Measurements from ENCODE around the gene GRM8.

The GRM8 gene

DNA sequence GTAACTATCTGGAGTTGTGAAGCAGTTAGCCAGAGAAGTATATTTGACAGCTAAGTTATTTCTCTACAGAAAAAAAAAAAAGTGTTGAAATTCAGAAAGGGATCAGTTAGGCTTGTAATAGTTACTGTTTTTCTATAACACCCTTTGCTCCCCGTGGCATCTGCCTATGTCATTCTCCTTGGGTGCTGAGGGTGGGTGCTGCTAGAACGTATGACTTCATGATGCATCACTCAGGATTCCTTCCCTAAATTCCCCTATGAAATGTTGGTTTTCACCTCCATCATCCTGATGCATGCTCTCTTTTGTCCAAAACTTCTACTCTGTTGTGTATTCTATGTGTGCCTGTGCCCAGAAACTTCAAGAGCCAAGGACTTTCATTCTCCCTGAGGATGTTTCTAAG is 536.4 kb downstream of the GRM8 start:
- TF ChIP-seq, protein P1, sequence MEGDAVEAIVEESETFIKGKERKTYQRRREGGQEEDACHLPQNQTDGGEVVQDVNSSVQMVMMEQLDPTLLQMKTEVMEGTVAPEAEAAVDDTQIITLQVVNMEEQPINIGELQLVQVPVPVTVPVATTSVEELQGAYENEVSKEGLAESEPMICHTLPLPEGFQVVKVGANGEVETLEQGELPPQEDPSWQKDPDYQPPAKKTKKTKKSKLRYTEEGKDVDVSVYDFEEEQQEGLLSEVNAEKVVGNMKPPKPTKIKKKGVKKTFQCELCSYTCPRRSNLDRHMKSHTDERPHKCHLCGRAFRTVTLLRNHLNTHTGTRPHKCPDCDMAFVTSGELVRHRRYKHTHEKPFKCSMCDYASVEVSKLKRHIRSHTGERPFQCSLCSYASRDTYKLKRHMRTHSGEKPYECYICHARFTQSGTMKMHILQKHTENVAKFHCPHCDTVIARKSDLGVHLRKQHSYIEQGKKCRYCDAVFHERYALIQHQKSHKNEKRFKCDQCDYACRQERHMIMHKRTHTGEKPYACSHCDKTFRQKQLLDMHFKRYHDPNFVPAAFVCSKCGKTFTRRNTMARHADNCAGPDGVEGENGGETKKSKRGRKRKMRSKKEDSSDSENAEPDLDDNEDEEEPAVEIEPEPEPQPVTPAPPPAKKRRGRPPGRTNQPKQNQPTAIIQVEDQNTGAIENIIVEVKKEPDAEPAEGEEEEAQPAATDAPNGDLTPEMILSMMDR (IDR thresholded peaks at IDR 0.05; ENCODE audit: insufficient read depth, missing control alignments), result no peak
- FAIRE-seq, result no peak
- no peak for DNase-seq (ENCODE audit: insufficient read length, low spot score)

DNA sequence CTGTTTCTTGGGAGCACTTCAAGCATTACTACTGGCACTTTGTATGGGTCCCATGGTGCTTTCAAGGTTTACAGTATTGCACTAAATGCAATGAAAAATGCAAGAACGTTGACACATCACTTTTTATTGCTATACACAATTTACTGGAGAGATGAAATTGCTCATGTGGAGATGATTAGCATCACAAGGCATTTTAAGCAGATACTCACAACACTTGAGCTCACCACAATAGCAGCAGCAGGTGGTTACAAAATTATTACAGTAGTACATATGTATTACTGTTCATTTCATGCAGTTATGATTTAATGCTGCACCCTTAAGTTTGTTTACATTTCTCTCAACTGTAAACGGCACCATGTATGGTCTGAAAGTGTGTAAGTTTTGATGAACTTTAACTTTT is 537.7 kb downstream of the GRM8 start:
- no peak for FAIRE-seq
- TF ChIP-seq, protein P1 (IDR thresholded peaks at IDR 0.05; ENCODE audit: insufficient read depth, missing control alignments), result no peak

DNA sequence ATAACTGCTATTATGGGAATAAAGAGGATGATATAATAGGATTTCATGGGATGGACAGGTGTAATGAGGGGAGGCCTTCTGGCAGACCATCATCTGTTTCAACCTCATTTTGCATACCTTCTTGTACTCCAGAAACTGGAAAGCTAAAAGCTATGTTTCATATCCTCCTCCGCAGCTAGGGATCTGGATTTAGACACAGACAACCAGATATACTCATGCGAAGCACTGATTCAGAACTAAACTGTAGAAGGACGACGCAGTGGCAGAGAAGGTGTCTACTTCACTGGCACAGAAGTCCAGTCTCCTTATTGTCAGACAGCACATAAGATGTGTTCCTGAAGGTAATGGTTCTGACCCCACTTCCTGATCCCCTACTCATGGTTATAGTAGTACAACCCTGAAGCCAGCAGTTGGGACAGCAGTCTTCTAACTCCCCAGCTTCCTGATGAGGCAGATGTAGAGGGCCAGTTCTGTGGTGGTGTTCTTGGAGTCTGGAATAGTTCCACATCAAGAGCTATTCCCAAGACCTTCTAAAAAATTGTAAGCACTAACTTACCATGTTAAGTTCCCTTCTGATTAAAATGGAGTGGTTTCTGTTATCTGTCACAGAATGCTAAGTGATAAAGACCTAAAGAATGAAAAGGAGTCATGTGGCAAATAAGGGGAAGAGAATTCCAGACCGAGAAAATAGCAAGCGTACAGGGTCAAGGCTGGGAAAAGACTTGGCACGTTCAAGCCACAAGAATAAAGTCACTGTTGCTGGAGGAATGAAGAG is 550.3 kb downstream of the GRM8 start:
- FAIRE-seq (peak; percentile 6), DNase-seq (ENCODE audit: insufficient read length, low spot score) (no peak)

More for the DNA sequence above, 537.7 kb downstream of the GRM8 start:
- DNase-seq (ENCODE audit: insufficient read length, low spot score), result no peak

DNA sequence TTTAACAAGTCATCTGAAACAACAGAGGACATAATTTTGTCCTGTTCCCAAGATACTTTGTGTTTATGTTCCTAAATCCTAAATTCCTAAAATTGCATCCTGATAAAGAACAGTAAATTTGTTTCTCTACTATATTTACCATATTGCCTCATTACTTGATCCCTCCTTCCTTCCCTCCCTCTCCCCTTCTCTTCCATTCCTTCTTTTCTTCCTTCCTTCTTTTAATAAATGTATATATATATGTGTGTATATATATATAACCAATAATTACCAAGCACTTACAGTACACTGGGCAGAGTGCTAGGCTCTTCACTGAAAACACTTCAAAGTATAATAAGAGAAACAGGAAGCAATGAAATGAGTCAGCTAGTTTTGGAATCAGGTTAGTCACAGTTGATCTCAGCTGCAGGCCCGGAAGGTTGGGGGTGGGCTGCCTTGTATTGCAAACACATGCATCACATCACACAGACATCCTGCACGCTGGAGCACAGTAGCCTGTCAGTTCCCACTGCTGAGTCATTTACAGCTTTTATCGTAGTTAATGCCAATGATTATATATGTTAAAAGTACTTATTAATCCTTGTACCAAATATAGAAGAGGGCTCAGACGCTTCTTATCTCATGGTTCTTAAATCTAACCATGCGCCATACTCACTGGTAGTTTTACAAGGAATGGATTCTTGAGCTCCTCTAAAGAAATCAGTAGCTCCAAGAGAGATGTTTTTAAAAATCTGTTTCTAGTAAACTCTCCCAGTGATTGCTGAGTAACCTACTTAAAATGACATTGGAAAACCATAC is 551.7 kb downstream of the GRM8 start:
- DNase-seq (ENCODE audit: insufficient read length, low spot score), result no peak
- TF ChIP-seq, protein P1 (IDR thresholded peaks at IDR 0.05; ENCODE audit: insufficient read depth, missing control alignments), result no peak
- no peak for FAIRE-seq

More for the DNA sequence above, 550.3 kb downstream of the GRM8 start:
- TF ChIP-seq, protein P1 (IDR thresholded peaks at IDR 0.05; ENCODE audit: insufficient read depth, missing control alignments), result no peak

DNA sequence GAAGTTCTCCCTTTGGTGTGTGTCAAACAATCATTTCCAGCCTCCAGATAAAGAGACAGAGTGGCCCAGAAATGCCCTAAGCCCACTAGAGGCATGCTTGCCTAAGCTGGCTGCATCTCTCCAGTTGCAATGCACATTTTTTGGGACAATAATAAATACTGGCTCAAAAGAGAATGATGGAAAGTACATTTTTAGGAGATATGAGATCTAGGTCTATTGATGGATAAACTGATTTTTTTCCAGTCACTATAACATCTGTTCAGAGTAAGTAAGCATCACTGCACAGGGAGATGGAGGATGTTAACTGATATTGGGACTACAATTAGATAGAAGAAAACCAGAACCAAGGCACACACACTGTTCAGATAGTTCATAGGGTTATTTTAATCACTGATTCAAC is 553.0 kb downstream of the GRM8 start:
- FAIRE-seq (no peak), DNase-seq (ENCODE audit: insufficient read length, low spot score) (no peak)
- TF ChIP-seq, protein P1 (IDR thresholded peaks at IDR 0.05; ENCODE audit: insufficient read depth, missing control alignments), result no peak

DNA sequence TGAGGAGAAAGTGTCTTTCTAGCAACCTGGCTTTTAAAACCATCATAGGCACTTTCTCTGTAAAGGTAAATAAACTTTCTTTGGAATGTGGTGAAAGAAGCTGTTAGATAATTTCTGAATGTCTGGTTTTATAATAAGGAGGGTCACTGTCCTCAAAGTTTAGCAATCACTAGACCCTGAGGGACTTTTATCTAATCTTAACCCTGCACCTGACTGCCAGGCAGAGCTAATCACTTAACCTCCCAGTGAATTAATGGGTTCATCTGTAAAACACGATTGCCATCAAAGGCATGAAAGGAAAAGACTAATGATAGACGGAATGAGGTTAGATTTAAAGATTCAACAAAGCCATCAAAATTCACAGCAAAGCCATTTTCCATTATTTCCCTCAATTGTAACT is 553.8 kb downstream of the GRM8 start:
- FAIRE-seq (no peak), DNase-seq (ENCODE audit: insufficient read length, low spot score) (no peak)
- TF ChIP-seq, protein P1 (IDR thresholded peaks at IDR 0.05; ENCODE audit: insufficient read depth, missing control alignments), result no peak

DNA sequence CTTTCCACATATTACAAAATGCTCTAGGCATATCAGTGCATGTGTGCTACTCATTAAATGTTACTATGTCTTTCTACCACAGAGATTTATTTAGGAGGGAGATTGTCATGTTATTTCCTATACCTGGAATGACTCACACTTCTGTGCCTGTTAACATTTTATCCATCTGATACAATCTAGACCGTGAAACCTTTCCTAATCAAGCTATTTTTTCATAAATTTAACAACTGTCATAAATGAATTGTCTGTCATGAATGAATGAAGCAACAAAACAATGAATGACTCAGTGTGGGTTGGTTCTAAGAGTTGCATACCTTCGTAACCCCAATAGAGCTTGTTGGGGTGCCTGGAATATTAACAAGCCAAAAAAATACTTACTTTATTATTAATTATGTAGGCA is 554.3 kb downstream of the GRM8 start:
- TF ChIP-seq, protein P1 (IDR thresholded peaks at IDR 0.05; ENCODE audit: insufficient read depth, missing control alignments), result no peak
- peak; percentile 6 for FAIRE-seq
- DNase-seq (ENCODE audit: insufficient read length, low spot score), result no peak
